Stimulated activated effector memory CD8-positive, alpha-beta T cell treated with anti-CD3 and anti-CD28 coated beads, Interleukin-12 subunit alpha, Interleukin-12 subunit beta, amount 100 ng/mL, for 72 hours (primary cell): ENCODE data around the gene SSR2.

Experiments
- ATAC-seq: fragments of 150-1000 bp; cut with Tn5 transposase; 2 replicates; pipeline ENCODE4 v1.10.0; 2021
- DNase-seq, 2 donors: peaks; one replicate each; pipeline ENCODE4 v3.0.0; 2021 to 2022; ENCODE audit warnings: low spot score in 2 of 2
- H3K27ac Mint-ChIP-seq: one replicate; pipeline ENCODE4 v1.8.0; 2022; ENCODE audit warnings: mild to moderate bottlenecking, mixed read lengths
- H3K36me3 Mint-ChIP-seq: one replicate; pipeline ENCODE4 v1.8.0; 2022; ENCODE audit warnings: mild to moderate bottlenecking, mixed read lengths
- H3K4me1 Mint-ChIP-seq: one replicate; pipeline ENCODE4 v1.8.0; 2022; ENCODE audit warnings: mixed read lengths
- H3K4me3 Mint-ChIP-seq: one replicate; pipeline ENCODE4 v1.8.0; 2022; ENCODE audit warnings: mild to moderate bottlenecking, mixed read lengths
- H3K9me3 Mint-ChIP-seq: one replicate; pipeline ENCODE4 v1.8.0; 2022; ENCODE audit warnings: mixed read lengths

Gene SSR2

DNA sequence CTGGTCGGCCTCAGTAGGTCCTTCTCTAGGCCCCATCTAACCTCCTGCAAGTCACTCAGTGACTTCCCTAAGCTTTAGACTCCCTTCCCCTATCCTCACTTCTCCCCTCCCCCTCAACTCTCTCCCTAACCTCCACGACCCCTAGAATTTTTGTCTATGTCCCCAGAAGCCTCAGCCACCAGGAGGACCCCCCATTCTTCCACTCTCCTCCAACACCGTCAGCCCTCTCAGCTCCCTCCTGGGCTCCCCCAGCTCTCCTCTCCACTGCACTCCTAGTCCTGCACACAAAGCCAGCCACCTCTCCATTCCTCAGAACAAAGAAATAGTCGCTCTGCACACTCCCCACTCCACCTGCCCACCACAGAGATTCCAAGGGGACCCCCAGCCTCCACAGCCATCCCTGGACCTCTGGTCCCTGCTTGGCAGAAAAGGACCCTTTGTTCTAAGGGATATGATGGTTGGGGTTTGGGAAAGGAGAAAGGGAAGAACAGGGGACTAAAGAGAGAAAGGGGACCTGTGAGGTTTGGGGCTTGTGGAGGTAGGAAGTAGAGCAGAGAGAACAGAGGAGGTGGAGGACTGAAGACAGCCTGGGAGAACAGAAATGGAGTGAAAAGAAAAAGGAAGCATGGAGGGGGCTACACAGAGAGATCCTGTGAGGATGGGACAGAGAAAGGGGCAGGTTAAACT is 45.2 kb downstream of the SSR2 start:
- DNase-seq (no peak), ATAC-seq (no peak)
- Mint-ChIP-seq H3K4me1 (peaks cover 83% of the 10 kb centered on the region), H3K4me3 (peak overlapping the region; percentile 90), H3K9me3 (no peaks in the 10 kb centered on the region), H3K36me3 (peaks cover 75% of the 10 kb centered on the region), H3K27ac (peak overlapping the region; percentile 91)

DNA sequence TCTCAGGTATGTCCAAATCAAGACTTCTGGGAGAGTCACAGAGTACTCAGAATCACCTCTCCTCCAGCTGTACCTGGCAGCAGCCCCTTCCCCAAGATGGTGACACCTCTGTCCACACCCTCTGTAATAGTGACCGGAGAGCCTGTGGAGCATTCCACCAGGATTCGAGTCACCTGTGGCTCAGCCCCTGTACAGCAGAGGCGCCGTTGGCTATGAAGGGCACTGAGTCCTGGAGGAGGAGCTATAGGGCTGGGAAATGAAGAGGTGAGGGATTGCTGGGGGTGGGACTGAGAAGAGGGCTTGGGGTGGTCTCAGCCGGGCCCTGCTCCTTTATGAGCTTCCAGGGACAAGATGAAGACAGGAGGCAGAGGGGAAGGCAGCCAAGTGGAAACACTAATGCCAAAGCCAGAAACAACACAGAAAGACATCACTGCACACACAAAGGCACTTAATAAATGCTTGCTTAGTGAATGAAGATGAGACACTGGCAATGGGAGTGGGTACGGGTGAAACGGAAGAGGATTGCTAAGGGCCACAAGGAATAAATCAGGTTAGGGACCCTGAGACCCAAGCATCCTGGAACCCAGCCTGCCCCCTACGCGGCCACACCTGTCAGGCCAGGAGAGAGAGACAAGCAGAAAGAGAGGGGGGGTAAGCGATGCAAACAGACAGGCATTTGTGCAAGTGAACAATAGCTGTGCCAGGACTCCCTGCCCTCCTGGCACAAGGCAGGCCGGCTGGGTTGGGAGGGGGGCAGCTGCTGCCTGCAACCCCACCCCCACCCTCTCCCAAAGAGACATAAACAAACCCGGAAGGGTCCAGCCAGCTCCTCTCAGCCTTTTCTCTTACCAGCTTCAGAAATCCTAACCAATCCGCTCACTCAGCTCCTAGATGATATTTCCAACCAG is 46.3 kb downstream of the SSR2 start:
- H3K27ac Mint-ChIP-seq, result peak overlapping the region; percentile 91
- H3K4me1 Mint-ChIP-seq, result peaks cover 83% of the 10 kb centered on the region
- H3K4me3 Mint-ChIP-seq, result peak overlapping the region; percentile 90
- ATAC-seq (no peak), DNase-seq (no peak)
- no peaks in the 10 kb centered on the region for H3K9me3 Mint-ChIP-seq
- H3K36me3 Mint-ChIP-seq, result peaks cover 85% of the 10 kb centered on the region

DNA sequence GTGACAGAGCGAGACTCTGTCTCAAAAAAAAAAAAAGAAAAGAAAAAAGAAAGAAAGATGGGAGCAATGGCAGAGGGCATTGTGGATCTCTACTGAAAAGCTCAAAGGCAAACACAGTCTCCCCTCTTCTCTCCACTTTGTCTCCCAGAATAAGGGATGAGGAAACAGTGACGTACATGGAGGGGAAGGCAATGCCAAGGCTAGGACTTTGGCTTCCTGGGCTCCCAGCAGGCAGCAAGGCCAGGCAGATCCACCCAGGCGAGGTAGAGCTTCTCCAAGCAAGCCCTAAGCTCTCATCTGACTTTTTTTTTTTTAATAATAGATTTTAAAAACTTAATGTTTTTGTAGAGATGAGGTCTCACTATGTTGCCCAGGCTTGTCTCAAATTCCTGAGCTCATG is 47.0 kb downstream of the SSR2 start:
- Mint-ChIP-seq H3K9me3 (no peaks in the 10 kb centered on the region), H3K36me3 (peaks cover 93% of the 10 kb centered on the region), H3K4me3 (peak overlapping the region; percentile 90), H3K27ac (peak overlapping the region; percentile 91), H3K4me1 (peaks cover 88% of the 10 kb centered on the region)
- ATAC-seq (no peak), DNase-seq (no peak)

DNA sequence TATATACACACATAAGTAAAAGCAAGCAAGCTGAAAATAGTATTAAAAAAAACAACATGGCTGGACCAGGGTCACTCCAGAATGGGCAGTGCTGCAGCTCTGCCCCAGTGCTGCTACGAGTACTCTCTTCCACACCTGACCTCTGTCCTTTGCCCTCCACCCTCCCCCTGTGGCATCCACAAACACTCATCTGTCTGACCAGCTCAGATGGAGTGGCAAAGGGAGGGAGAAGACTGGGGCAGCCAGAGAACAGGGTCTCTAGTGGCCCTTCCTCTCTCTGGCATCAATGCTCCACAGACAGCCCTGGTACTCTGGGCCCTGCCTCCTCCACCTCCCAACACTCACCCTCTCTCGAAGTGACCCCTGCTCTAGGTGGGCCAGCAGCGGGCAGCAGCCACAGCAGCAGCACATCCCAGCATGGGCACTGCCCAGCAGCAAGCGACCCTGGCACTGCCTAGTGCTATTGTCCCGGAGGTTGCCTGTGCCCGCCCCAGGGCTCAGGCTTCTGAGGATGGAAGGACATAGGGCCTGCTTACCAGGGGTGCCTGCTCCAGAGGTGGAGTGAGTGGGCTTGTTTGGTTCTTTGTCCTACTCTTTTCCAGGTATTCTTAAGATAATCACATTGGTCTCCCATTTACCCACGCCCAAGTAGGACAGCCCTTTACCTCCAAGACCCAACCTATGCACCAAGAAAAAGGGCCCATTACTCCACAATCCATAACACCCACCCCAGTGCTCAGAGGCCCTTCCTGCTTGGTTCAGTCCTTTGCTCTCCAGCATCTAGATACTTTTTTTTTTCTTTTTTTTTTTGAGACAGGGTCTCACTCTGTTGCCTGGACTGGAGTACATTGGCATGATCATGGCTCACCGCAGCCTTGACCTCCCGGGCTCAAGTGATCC is 48.6 kb downstream of the SSR2 start:
- peak overlapping the region; percentile 91 for H3K27ac Mint-ChIP-seq
- no peaks in the 10 kb centered on the region for H3K9me3 Mint-ChIP-seq
- peaks cover 99% of the 10 kb centered on the region for H3K4me1 Mint-ChIP-seq
- peaks cover 100% of the 10 kb centered on the region for H3K36me3 Mint-ChIP-seq
- ATAC-seq, result no peak
- H3K4me3 Mint-ChIP-seq, result peak overlapping the region; percentile 66
- DNase-seq, result no peak

DNA sequence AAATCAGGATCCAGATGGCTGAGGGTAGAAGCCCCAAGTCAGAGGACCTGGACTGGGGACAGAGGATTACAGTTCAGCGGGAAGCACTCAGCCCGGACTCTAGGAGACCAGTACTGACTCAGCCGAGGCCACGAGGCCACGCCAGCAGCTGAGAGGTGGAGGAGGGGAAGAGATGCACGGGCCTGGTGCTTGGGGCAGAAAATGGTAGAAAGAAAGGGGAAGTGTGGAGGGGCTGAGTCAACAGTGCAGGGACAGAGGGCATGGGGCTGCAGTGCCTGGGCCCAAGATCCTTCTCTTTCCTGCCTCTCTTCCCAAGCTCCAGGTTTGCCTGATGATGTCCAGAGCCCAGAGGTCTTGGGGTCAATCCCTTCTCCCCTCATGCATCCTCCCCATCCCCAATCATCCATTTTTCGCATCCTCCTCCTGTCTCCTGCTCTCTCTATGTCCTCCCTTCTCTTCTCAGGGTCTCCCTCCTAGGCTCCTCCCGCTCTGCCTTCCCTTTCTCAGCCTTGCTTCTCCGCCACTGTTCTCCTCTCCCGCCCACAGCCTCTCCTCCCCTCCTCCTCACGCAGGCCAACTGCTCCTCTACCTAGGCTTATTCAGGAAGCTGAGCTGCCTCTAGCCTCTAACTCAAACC is 50.1 kb downstream of the SSR2 start:
- DNase-seq, result no peak

DNA sequence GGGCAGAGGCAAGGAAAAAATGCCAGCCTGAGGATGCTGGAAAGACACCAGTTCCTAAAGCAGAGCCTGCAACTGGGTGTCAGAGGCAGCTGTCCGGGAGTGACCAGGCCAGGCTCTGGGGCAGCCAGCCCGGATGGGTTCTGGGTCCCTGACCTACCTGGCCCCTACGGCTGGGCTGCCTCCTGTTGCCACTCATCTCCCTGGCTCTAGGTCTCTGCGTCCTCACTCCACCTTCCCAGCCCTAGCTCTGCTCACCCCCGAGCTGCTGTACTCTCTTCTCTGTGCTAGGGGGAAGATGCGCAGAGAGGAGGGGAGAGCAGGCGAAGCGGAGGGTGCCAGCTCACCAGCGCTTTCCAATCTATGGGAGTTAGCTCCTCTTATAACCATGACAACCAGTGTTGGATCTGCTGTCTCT is 51.4 kb downstream of the SSR2 start:
- H3K4me3 Mint-ChIP-seq, result peak overlapping the region; percentile 66
- no peak for ATAC-seq
- peak overlapping the region; percentile 91 for H3K27ac Mint-ChIP-seq
- peaks cover 100% of the 10 kb centered on the region for H3K36me3 Mint-ChIP-seq
- peaks cover 86% of the 10 kb centered on the region for H3K4me1 Mint-ChIP-seq
- H3K9me3 Mint-ChIP-seq, result no peaks in the 10 kb centered on the region
- no peak for DNase-seq

More for the DNA sequence above, 50.1 kb downstream of the SSR2 start:
- Mint-ChIP-seq H3K36me3 (peaks cover 100% of the 10 kb centered on the region), H3K4me1 (peaks cover 97% of the 10 kb centered on the region), H3K27ac (peak overlapping the region; percentile 91), H3K9me3 (no peaks in the 10 kb centered on the region), H3K4me3 (peak overlapping the region; percentile 66)
- ATAC-seq, result peak; percentile 91

DNA sequence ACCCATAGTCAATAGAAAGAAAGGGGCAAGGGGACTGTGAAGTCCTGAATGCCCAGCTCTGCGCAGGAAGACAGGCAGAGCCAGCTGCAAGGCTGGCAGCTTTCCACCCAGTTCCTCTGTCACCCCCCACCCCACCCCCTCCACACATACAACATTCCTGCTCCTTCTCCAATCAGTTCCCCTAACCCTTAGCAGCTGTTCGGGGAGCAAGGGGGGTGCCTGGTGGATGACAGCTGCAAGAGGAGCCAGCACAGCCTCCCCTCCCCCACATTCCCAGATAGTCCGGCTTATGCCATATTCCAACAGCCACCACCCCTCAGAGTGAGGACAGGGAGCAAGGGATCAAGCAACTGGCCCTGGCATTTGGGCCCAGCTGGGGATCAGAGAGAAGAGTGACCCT is 52.1 kb downstream of the SSR2 start:
- DNase-seq (no peak), ATAC-seq (no peak)
- Mint-ChIP-seq H3K4me3 (no peak overlapping the region), H3K36me3 (peaks cover 100% of the 10 kb centered on the region), H3K27ac (peak overlapping the region; percentile 91), H3K4me1 (peaks cover 82% of the 10 kb centered on the region), H3K9me3 (no peaks in the 10 kb centered on the region)

DNA sequence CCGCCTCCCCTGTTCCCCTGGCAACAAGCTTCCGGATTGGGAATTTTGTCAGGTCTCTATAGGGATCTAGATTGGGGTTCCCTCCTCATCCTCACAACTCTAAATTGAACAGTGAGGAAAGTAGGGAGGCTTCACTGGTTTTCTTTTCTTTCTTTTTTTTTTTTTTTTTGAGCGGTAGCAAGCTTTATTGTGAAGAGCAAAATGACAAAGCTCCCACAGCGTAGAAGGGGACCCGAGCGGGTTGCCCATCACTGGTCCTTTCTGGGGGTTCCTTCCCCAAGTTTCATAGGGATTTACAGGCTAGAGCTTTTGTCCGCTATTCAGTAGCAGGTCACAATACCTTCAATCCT is 52.7 kb downstream of the SSR2 start:
- no peaks in the 10 kb centered on the region for H3K9me3 Mint-ChIP-seq
- peaks cover 100% of the 10 kb centered on the region for H3K36me3 Mint-ChIP-seq

DNA sequence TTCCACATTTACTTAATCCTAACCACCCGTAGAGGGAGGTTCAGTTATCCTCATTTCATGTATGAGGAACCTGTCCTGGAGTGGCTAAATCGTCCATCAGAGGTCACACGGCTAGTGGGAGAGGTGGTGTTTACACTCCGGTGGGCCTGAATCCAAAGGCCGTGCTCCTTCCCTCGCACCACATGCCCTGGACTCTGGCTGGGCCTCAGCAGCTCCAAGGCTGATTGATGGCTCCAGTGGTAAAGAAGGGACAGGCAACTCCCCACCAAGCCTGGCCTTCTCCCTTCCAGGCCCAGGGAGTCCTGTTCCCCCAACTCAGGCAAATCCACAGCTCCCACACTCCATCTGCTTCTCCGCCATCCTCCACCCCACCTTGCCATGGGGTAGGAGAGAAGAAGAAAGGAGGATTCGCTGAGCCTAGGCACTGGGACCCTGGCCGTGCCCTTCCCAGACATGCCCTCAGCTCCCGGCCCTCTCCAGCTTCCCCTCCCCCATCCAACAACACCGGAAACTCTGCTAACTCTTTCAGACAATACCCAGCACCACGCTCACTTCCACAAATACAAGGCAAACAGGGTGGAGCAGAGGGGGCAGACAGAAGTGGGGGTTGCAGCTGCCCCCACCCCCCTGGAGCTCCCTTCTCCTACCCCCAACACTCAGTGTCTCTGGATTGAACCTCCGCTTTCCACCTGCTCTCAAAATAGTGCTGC is 53.3 kb downstream of the SSR2 start:
- peak overlapping the region; percentile 91 for H3K27ac Mint-ChIP-seq
- peaks cover 76% of the 10 kb centered on the region for H3K4me1 Mint-ChIP-seq
- ATAC-seq (no peak), DNase-seq (no peak)
- H3K36me3 Mint-ChIP-seq, result peaks cover 100% of the 10 kb centered on the region
- peak overlapping the region; percentile 27 for H3K4me3 Mint-ChIP-seq
- H3K9me3 Mint-ChIP-seq, result no peaks in the 10 kb centered on the region

More for the DNA sequence above, 52.7 kb downstream of the SSR2 start:
- DNase-seq (no peak), ATAC-seq (no peak)
- peaks cover 76% of the 10 kb centered on the region for H3K4me1 Mint-ChIP-seq
- peak overlapping the region; percentile 27 for H3K4me3 Mint-ChIP-seq
- H3K27ac Mint-ChIP-seq, result peak overlapping the region; percentile 91

DNA sequence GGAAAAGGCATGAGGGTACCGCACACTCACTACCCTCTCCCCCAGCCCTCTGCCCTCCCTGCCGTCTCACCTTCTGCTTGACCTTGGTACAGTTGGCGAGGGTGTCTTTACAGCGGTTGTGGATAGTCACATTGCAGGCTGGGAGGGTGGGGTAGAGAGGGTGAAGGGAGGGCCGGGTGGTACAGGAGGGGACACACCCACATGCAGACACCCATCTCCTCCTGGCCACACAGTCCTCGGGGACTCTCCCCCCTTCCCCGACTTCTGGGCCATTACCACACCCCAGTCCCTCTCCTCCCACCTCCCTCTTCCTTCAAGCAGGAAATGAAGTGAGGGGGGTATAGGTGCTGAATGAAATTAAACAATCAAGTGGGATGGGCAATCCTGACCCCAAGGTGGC is 54.0 kb downstream of the SSR2 start:
- no peaks in the 10 kb centered on the region for H3K9me3 Mint-ChIP-seq
- H3K27ac Mint-ChIP-seq, result peak overlapping the region; percentile 91
- peaks cover 75% of the 10 kb centered on the region for H3K4me1 Mint-ChIP-seq
- peaks cover 100% of the 10 kb centered on the region for H3K36me3 Mint-ChIP-seq
- ATAC-seq, result no peak
- DNase-seq, result no peak
- H3K4me3 Mint-ChIP-seq, result peak overlapping the region; percentile 27

DNA sequence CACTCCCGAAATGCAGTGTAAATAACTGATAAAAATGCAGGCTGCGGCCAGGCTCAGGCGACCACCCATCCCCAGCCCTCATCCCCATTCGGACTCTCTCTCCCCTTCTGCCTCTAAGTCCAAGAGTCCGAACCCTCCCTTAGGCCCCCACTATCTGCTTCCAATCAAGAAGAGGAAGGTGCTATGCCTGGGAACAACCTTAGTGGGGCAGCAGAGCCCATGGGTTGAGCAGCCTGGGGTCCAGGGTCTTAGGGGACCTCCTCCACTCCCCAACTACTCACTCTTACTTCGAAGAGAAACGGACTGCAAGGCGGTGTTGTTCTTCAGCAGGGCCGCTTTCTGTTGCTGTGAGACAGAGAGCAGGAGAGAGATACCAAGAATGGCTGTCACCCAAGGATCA is 54.6 kb downstream of the SSR2 start:
- H3K9me3 Mint-ChIP-seq, result no peaks in the 10 kb centered on the region
- H3K4me1 Mint-ChIP-seq, result peaks cover 72% of the 10 kb centered on the region
- no peak for ATAC-seq
- H3K27ac Mint-ChIP-seq, result peak overlapping the region; percentile 91
- H3K4me3 Mint-ChIP-seq, result no peak overlapping the region
- no peak for DNase-seq
- peaks cover 100% of the 10 kb centered on the region for H3K36me3 Mint-ChIP-seq

DNA sequence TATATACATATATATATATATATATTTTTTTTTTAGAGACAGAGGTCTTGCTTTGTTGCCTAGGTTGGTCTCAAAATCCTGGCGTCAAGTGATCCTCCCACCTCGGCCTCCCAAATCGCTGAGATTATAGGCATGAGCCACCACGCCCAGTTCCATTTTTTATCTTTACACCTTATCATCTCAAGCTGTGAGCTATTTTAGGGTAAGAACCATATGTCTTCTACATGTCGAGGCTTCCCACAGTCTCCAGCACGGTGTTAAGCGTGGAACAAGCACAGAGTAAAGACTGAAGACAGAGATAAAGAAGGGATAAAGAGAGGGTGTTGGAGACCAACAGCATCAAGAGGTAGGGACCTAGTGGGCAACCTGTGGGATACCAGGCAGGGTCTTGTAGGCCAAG is 56.6 kb downstream of the SSR2 start:
- ATAC-seq (no peak), DNase-seq (no peak)
- Mint-ChIP-seq H3K36me3 (peaks cover 100% of the 10 kb centered on the region), H3K27ac (no peak overlapping the region), H3K4me3 (no peak overlapping the region), H3K4me1 (peaks cover 66% of the 10 kb centered on the region), H3K9me3 (no peaks in the 10 kb centered on the region)

DNA sequence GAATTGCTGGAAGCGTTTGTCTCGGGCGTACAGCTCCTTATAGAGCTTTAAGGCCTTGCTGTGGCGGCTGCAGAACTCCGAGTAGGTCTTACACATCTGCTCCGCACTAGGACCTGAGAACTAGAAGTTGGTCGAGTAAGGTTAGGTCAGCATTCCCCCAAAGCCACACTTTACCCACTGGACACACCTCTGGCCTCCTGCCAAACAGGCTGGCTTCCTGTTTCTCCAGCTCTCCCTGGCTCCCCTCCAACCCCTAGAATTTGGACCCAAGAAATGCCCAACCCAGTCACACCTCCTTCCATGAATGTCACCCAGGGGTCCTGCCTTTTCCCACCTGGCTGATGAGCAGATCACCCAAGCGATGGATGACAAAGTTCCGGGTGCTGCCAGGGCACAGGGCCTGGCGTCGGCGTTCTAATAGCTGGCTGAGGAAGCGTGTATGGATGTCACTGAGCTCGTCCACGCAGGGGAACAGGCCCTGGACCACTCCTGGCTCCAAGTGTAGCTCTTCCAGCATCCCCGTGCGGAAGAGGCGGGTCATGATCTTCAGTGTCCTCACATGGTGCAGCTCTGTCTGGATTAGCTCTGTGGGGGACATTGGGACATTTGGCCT is 58.0 kb downstream of the SSR2 start:
- no peaks in the 10 kb centered on the region for H3K9me3 Mint-ChIP-seq
- peak overlapping the region; percentile 94 for H3K27ac Mint-ChIP-seq

DNA sequence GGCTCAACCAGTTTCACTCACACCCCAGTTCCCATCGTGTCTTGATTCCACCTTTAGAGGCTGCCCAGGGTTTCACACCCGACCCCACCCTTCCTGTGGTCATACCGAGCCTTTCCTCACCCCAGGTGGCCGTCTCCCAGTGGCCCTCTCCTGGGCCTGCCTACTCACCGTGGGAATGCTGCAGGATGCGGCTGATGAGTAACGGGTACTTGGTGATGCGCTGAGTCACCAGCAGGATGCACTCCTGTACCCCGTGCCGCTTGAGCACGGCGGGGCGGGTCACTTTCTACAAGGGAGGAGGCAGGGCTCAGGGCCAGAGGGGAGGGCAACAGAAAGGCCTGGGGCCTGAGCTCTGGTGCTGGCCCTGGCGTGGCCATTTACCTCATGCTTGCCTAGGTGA is 58.8 kb downstream of the SSR2 start:
- Mint-ChIP-seq H3K4me3 (no peak overlapping the region), H3K9me3 (no peaks in the 10 kb centered on the region), H3K27ac (peak overlapping the region; percentile 94), H3K4me1 (peaks cover 44% of the 10 kb centered on the region), H3K36me3 (peaks cover 100% of the 10 kb centered on the region)
- ATAC-seq (peak; percentile 73), DNase-seq (no peak)

More for the DNA sequence above, 58.0 kb downstream of the SSR2 start:
- ATAC-seq (no peak), DNase-seq (no peak)
- Mint-ChIP-seq H3K4me1 (peaks cover 51% of the 10 kb centered on the region), H3K36me3 (peaks cover 100% of the 10 kb centered on the region), H3K4me3 (no peak overlapping the region)
